HepG2 (cell line): Measurements from ENCODE around the gene TPM2. TPM values are rescaled to one million over a fixed set of nuclear protein-coding genes. Genes with fewer than 3 reads are reported as not detected.

Experiments used
- ATF2 ChIP-seq: sonication (generic); formaldehyde crosslinking; IDR thresholded peaks from 2 replicates; pipeline ENCODE4 v1.4.0; 2020; ENCODE audit warnings: missing genetic modification reagents
- BCL3 ChIP-seq: sonication (generic); formaldehyde crosslinking; IDR thresholded peaks from 2 replicates; pipeline ENCODE4 v1.5.1; 2020; ENCODE audit warnings: mild to moderate bottlenecking, missing genetic modification reagents, moderate library complexity
- BHLHE40 ChIP-seq: IDR thresholded peaks from 2 replicates; pipeline ENCODE4 v1.6.1; 2011; ENCODE audit warnings: low read length, improper control_type of control experiment
- FOXP1 ChIP-seq, 2 experiments: fragments of 450-650 bp in 1 of 2; IDR thresholded peaks; 2 replicates each; pipeline ENCODE4 v1.6.1; 2017 to 2018; ENCODE audit warnings: antibody characterized with exemption in 1 of 2
- GPBP1L1 ChIP-seq: sonication (generic); formaldehyde crosslinking; IDR thresholded peaks from 2 replicates; pipeline ENCODE4 v1.5.0; 2020; ENCODE audit warnings: mild to moderate bottlenecking, missing genetic modification reagents
- HMG20B ChIP-seq: conservative IDR thresholded peaks from 2 replicates; pipeline ENCODE4 v1.6.1; 2016; ENCODE audit warnings: missing genetic modification reagents, missing compliant biosample characterization
- LRRFIP1 ChIP-seq: sonication (generic); formaldehyde crosslinking; conservative IDR thresholded peaks from 2 replicates; pipeline ENCODE4 v1.4.0; 2020; ENCODE audit warnings: missing genetic modification reagents
- MTF1 ChIP-seq: sonication (generic); formaldehyde crosslinking; IDR thresholded peaks from 2 replicates; pipeline ENCODE4 v1.5.0; 2020; ENCODE audit warnings: missing genetic modification reagents
- NFKB2 ChIP-seq: sonication (generic); formaldehyde crosslinking; IDR thresholded peaks from 2 replicates; pipeline ENCODE4 v1.4.0; 2020; ENCODE audit warnings: missing genetic modification reagents, borderline replicate concordance
- PPARG ChIP-seq: conservative IDR thresholded peaks from 2 replicates; pipeline ENCODE4 v1.6.1; 2016; ENCODE audit warnings: missing biosample characterization, missing genetic modification reagents
- RAD21 ChIP-seq: fragments of 450-650 bp; formaldehyde crosslinking; IDR thresholded peaks from 2 replicates; pipeline ENCODE4 v1.5.0; 2020; ENCODE audit warnings: mild to moderate bottlenecking
- SAP130 ChIP-seq: IDR thresholded peaks from 2 replicates; pipeline ENCODE4 v1.6.1; 2016; ENCODE audit warnings: low read depth
- SATB2 ChIP-seq: sonication (generic); formaldehyde crosslinking; IDR thresholded peaks from 2 replicates; pipeline ENCODE4 v1.5.0; 2020; ENCODE audit warnings: missing genetic modification reagents
- ZBTB8A ChIP-seq: sonication (generic); formaldehyde crosslinking; IDR thresholded peaks from 2 replicates; pipeline ENCODE4 v1.4.0; 2020; ENCODE audit warnings: mild to moderate bottlenecking, low read depth, missing genetic modification reagents, borderline replicate concordance
- ZMYM4 ChIP-seq: sonication (generic); formaldehyde crosslinking; IDR thresholded peaks from 2 replicates; pipeline ENCODE4 v1.8.1; 2023; ENCODE audit warnings: mild to moderate bottlenecking, missing genetic modification reagents
- ZNF121 ChIP-seq: sonication (generic); formaldehyde crosslinking; IDR thresholded peaks from 2 replicates; pipeline ENCODE4 v1.5.0; 2020; ENCODE audit warnings: mild to moderate bottlenecking, missing genetic modification reagents
- ZNF124 ChIP-seq: sonication (generic); formaldehyde crosslinking; IDR thresholded peaks from 2 replicates; pipeline ENCODE4 v1.4.0; 2020; ENCODE audit warnings: missing genetic modification reagents
- ZNF30 ChIP-seq: sonication (generic); formaldehyde crosslinking; IDR thresholded peaks from 2 replicates; pipeline ENCODE4 v1.5.0; 2020; ENCODE audit warnings: mild to moderate bottlenecking, missing genetic modification reagents
- ZNF337 ChIP-seq: sonication (generic); formaldehyde crosslinking; IDR thresholded peaks from 2 replicates; pipeline ENCODE4 v1.5.1; 2020; ENCODE audit warnings: missing genetic modification reagents, low read depth, mild to moderate bottlenecking, borderline replicate concordance
- ZNF354B ChIP-seq: sonication (generic); formaldehyde crosslinking; IDR thresholded peaks from 2 replicates; pipeline ENCODE4 v1.8.0; 2022; ENCODE audit warnings: mild to moderate bottlenecking, missing genetic modification reagents
- ZNF383 ChIP-seq: sonication (generic); formaldehyde crosslinking; IDR thresholded peaks from 2 replicates; pipeline ENCODE4 v1.4.0; 2020; ENCODE audit warnings: missing genetic modification reagents, mild to moderate bottlenecking, borderline replicate concordance
- ZNF616 ChIP-seq: sonication (generic); formaldehyde crosslinking; IDR thresholded peaks from 2 replicates; pipeline ENCODE4 v1.5.0; 2020; ENCODE audit warnings: low read depth, mild to moderate bottlenecking, missing genetic modification reagents
- ZNF709 ChIP-seq: sonication (generic); formaldehyde crosslinking; IDR thresholded peaks from 2 replicates; pipeline ENCODE4 v1.5.0; 2020; ENCODE audit warnings: mild to moderate bottlenecking, missing genetic modification reagents
- polyA plus RNA-seq, 8 experiments: library from polyadenylated mRNA; depleted of rRNA in 3 of 8; stranded (reverse) in 7 of 8; unstranded in 1 of 8; fragments of >200 nt; fragmentation: Illumina TruSeq in 4 of 8; extraction: Trizol in 4 of 8; gene quantifications; 2 replicates each; pipeline versions ENCODE4 v1.2.1 to v1.2.3, GENCODE V29; 2011 to 2016; ENCODE audit warnings: low read depth in 4 of 8, missing spikeins in 1 of 8, mixed read lengths in 1 of 8; ENCODE audit not compliant: insufficient read depth in 1 of 8
- total RNA-seq, 5 experiments: library from RNA; depleted of rRNA; stranded (reverse); fragments of >200 nt; fragmentation: Illumina TruSeq; extraction: Trizol; gene quantifications; 2 replicates each; pipeline ENCODE4 v1.2.3, GENCODE V29; 2016; ENCODE audit warnings: low read depth in 1 of 5
- TF ChIP-seq, protein P1 (sequence below): sonication (generic); formaldehyde crosslinking; IDR thresholded peaks from 2 replicates; pipeline ENCODE4 v1.4.0; 2020; ENCODE audit warnings: mild to moderate bottlenecking, missing genetic modification reagents

Gene TPM2
- total and polyA plus RNA-seq, 2 of the 13 experiments (the other 11 are each of a cell fraction or from before 2014, with no cell fraction given): 3.1 to 10.7 TPM

- TF ChIP-seq ATF2 (CRISPR knock-in tag) (no peak; the same call in 1 of the 2 replicates), BHLHE40 (no peak; the same call in 1 of the 2 replicates), ZNF383 (CRISPR knock-in tag) (no peak), ZNF124 (no peak), ZMYM4 (CRISPR knock-in tag) (peak; percentile 41; the same call in 1 of the 2 replicates), ZNF121 (CRISPR knock-in tag) (peak; percentile 73), ZNF337 (no peak; the same call in 1 of the 2 replicates), NFKB2 (CRISPR knock-in tag) (no peak), RAD21 (CRISPR knock-in tag) (peak; percentile 86), PPARG (CRISPR knock-in tag) (no peak), SATB2 (CRISPR knock-in tag) (peak; percentile 72; the same call in 1 of the 2 replicates), ZNF30 (no peak), SAP130 (CRISPR knock-in tag) (peak; percentile 60), ZNF616 (CRISPR knock-in tag) (no peak), MTF1 (CRISPR knock-in tag) (peak; percentile 64; the same call in 1 of the 2 replicates), HMG20B (CRISPR knock-in tag) (no peak), LRRFIP1 (CRISPR knock-in tag) (no peak), FOXP1 (IDR thresholded peaks at IDR 0.05) (no peak), FOXP1 (CRISPR knock-in tag; IDR thresholded peaks at IDR 0.05) (no peak), BCL3 (CRISPR knock-in tag) (no peak), ZBTB8A (CRISPR knock-in tag) (no peak), ZNF354B (CRISPR knock-in tag) (no peak), ZNF709 (CRISPR knock-in tag) (no peak), GPBP1L1 (CRISPR knock-in tag) (no peak)
- TF ChIP-seq, protein P1, sequence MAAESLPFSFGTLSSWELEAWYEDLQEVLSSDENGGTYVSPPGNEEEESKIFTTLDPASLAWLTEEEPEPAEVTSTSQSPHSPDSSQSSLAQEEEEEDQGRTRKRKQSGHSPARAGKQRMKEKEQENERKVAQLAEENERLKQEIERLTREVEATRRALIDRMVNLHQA (CRISPR knock-in tag): no peak
Observed at GRCh38 chr9:35658137-35658967, 31.4 kb downstream of the TPM2 start, which contains the start of gene CCDC107 (continued).
